ENCODE data around the gene OSBPL9. TPM values are rescaled to one million over a fixed set of nuclear protein-coding genes. Genes with fewer than 3 reads are reported as not detected.
A peak's percentile ranks its signal among the peaks of the same experiment; 100 is the strongest.

The OSBPL9 gene
- total RNA-seq, 1 donor from 2014 or later = 52.3 TPM

GRCh38 chr1:51652599-51652998 is 35.7 kb downstream of the OSBPL9 start:
- no peak for ATAC-seq
- intact Hi-C loops (cut with micrococcal nuclease) = no loop called here
- no peak for DNase-seq

GRCh38 chr1:51653127-51653526 is 36.2 kb downstream of the OSBPL9 start:
- peak; percentile 62 for ATAC-seq
- intact Hi-C loops (cut with micrococcal nuclease) = no loop called here
- no peak for DNase-seq

GRCh38 chr1:51654000-51654399 is 37.1 kb downstream of the OSBPL9 start:
- intact Hi-C loops (cut with micrococcal nuclease) = no loop called here
- ATAC-seq (peak; percentile 46), DNase-seq (no peak)

- intact Hi-C loops (cut with micrococcal nuclease) = no loop called here
- DNase-seq = no peak
- ATAC-seq = no peak
Observed at GRCh38 chr1:51656374-51656773, 39.5 kb downstream of the OSBPL9 start.

- ATAC-seq (no peak), DNase-seq (no peak)
- intact Hi-C loops (cut with micrococcal nuclease) = no loop called here
Observed at GRCh38 chr1:51660580-51660979, 43.7 kb downstream of the OSBPL9 start.

GRCh38 chr1:51661081-51661518 is 44.2 kb downstream of the OSBPL9 start:
- intact Hi-C loops (cut with micrococcal nuclease) = no loop called here
- DNase-seq (no peak), ATAC-seq (peak; percentile 84)

- ATAC-seq (no peak), DNase-seq (no peak)
- intact Hi-C loops (cut with micrococcal nuclease) = no loop called here
Observed at GRCh38 chr1:51663105-51663504, 46.2 kb downstream of the OSBPL9 start.

- DNase-seq (no peak), ATAC-seq (no peak)
- intact Hi-C loops (cut with micrococcal nuclease) = no loop called here
Observed at GRCh38 chr1:51663721-51664120, 46.8 kb downstream of the OSBPL9 start.

- intact Hi-C loops (cut with micrococcal nuclease) = no loop called here
- DNase-seq (no peak), ATAC-seq (peak; percentile 53)
Observed at GRCh38 chr1:51664421-51665240, 47.7 kb downstream of the OSBPL9 start.

GRCh38 chr1:51666478-51666877 is 49.6 kb downstream of the OSBPL9 start:
- DNase-seq = no peak

GRCh38 chr1:51667561-51667960 is 50.7 kb downstream of the OSBPL9 start:
- intact Hi-C loops (cut with micrococcal nuclease) = no loop called here
- DNase-seq = no peak
- no peak for ATAC-seq

More at GRCh38 chr1:51666478-51666877, 49.6 kb downstream of the OSBPL9 start:
- peak; percentile 86 for ATAC-seq
- intact Hi-C loops (cut with micrococcal nuclease) = no loop called here

GRCh38 chr1:51669272-51669671 is 52.4 kb downstream of the OSBPL9 start:
- intact Hi-C loops (cut with micrococcal nuclease) = no loop called here
- no peak for ATAC-seq
- no peak for DNase-seq

- intact Hi-C loops (cut with micrococcal nuclease) = no loop called here
- no peak for ATAC-seq
- DNase-seq = no peak
Observed at GRCh38 chr1:51669816-51670215, 52.9 kb downstream of the OSBPL9 start.

GRCh38 chr1:51671527-51672325 is 54.8 kb downstream of the OSBPL9 start:
- ATAC-seq = peak; percentile 9
- DNase-seq = no peak
- intact Hi-C loops (cut with micrococcal nuclease) = no loop called here

- no peak for DNase-seq
- intact Hi-C loops (cut with micrococcal nuclease) = no loop called here
- no peak for ATAC-seq
Observed at GRCh38 chr1:51673279-51673678, 56.4 kb downstream of the OSBPL9 start.

GRCh38 chr1:51675177-51675780 is 58.4 kb downstream of the OSBPL9 start:
- no peak for DNase-seq
- no peak for ATAC-seq
- intact Hi-C loops (cut with micrococcal nuclease) = no loop called here

- intact Hi-C loops (cut with micrococcal nuclease) = no loop called here
- DNase-seq = no peak
- no peak for ATAC-seq
Observed at GRCh38 chr1:51679435-51679834, 62.5 kb downstream of the OSBPL9 start.

GRCh38 chr1:51684776-51685175 is 67.9 kb downstream of the OSBPL9 start:
- intact Hi-C loops (cut with micrococcal nuclease) = no loop called here
- no peak for DNase-seq
- no peak for ATAC-seq

GRCh38 chr1:51686450-51686849 is 69.6 kb downstream of the OSBPL9 start:
- intact Hi-C loops (cut with micrococcal nuclease) = no loop called here
- DNase-seq = no peak
- no peak for ATAC-seq

- DNase-seq (no peak), ATAC-seq (no peak)
- intact Hi-C loops (cut with micrococcal nuclease) = no loop called here
Observed at GRCh38 chr1:51689075-51689440, 72.2 kb downstream of the OSBPL9 start.

All from left ventricle myocardium superior (tissue), 1 donor.